Cortex of kidney (tissue), 1 donor: ENCODE measurements around the gene TIMM44.
"Not testable (repeated sequence)": the region's sequence is repeated elsewhere in the genome, so short reads cannot be mapped to it uniquely, and the experiment has no call there.

Experiments
- DNase-seq: peaks from one replicate; lab custom pipeline; 2025; lab: John Stamatoyannopoulos, UW

The TIMM44 gene

DNA sequence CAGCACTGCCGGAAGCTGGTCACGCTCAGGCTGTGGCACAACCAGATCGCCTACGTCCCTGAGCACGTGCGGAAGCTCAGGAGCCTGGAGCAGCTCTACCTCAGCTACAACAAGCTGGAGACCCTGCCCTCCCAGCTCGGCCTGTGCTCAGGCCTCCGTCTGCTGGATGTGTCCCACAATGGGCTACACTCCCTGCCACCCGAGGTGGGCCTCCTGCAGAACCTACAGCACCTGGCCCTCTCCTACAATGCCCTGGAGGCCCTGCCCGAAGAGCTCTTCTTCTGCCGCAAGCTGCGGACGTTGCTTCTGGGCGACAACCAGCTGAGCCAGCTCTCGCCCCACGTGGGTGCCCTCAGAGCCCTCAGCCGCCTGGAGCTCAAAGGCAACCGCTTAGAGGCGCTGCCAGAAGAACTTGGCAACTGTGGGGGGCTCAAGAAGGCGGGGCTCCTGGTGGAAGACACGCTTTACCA lies 43.0 kb downstream of the TIMM44 start:
- no peak for DNase-seq

- no peak for DNase-seq
These were observed 43.6 kb downstream of the TIMM44 start for GRCh38 chr19:7899751-7900378.

- DNase-seq, result no peak
These were observed 44.5 kb downstream of the TIMM44 start for GRCh38 chr19:7898967-7899366.

DNA sequence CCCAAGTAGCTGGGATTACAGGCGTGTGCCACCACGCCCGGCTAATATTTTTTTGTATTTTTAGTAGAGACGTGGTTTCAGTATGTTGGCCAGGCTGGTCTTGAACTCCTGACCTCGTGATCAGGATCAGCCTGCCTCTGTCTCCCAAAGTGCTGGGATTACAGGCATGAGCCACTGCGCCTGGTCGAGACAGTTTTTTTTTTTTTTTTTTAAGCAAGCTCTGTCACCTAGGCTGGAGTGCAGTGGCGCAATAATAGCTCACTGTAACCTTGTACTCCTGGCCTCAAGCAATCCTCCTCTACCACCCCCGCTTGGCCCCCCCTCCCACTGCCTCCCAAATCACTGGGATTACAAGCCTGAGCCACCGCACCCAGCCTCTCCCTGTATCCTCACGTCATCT lies 46.2 kb downstream of the TIMM44 start:
- DNase-seq, result no peak

GRCh38 chr19:7895565-7895964 lies 47.9 kb downstream of the TIMM44 start:
- no peak for DNase-seq

DNA sequence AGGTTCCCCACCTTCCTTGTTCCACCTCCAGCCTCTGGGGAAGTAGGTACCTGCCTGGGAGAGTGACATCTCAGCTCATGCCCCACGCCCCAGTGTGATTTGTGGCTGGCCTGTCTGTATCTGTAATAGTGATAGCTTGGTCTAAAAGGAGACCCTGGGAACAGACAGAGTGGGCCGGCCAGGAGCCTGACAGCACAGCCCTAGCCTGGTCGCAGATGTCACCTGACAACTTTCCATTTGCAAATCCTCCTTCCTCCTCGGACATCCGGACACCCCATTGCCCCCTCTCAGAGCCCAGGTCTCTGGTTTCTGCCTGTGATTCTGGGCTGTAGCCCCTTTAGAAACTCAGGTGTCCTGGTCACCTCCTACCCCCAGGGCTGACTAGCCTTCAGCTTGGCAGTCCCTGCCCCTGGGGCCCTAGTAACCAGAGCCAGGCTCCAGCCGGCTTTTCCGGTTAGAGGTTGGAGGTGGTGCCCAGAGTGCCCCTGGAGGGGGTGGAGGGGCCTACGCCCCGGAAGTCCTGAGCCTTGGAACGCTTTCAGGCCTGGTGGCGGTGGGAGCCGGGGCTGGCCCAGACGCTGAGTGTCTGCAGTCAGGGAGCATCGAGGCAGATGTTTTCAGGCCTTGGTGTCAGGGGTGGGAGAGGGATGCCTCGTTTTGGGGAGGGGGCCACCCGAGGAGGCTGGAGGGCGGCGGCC lies 48.7 kb downstream of the TIMM44 start:
- no peak for DNase-seq

DNA sequence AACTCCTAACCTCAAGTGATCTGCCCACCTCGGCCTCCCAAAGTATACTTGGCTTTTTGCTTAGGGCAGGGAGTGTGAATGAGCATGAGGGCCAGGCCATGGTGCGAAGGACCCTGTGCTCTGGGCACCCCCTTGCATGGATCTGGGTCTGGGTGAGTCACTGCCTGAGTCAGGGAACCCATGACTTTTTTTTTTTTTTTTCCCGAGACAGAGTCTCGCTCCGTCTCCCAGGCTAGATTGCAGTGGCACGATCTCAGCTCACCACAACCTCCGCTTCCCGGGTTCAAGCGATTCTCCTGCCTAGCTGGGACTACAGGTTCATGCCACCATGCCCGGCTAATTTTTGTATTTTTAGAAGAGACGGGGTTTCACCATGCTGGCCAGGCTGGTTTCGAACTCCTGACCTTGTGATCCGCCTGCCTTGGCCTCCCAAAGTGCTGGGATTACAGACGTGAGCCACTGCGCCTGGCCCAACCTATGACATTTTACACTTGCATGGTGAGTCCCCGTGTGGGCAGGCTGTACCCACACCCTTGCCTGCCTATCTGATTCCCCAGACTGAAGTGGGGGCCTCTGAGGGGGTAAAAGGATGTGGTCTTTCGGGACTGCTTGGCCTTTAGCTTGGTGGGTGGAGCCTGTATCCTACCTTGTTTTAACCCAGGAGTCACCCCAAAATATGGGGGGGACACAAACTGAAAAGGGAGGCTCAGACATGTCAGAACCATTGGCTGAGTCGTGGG lies 49.9 kb downstream of the TIMM44 start:
- DNase-seq, result not testable (repeated sequence)

GRCh38 chr19:7888826-7889217 lies 54.6 kb downstream of the TIMM44 start:
- no peak for DNase-seq

DNA sequence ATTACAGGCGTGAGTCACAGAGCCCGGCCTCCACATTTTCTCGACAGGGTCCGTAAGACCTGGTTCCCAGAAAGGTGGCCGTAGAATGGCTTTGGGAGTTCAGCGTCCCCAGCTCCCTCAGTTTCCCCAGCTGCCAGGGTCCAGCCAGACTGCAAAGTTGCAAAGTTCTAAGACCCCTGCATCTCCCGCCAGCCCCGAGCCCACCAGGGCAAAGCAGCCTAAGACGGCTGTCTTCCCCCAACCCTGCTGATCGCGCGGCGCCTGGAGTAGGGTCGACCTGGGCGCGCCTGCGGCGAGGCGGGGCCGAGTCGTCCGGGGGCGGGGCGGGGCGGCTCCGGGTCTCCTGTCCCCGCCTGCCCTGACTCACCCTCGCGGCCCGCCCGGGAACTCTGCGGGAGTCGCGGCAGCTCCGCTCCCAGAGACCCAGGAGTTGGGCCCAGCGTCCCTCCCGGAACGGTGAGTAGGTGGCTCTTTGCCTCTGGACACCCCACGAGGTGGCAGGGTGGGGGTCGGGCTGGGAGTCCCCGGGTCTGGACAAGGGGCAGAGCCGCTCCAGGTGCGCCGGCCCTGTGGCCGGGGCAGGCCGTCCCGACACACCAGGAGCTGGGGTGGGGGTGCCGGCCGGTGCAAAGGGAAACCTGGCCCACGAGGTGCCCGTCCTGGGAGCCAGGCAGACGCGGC lies 55.2 kb downstream of the TIMM44 start, which contains the start of gene LRRC8E:
Gene LRRC8E, plus strand, starts transcription at position 366 of the 681 bp plus-strand sequence. CDS start 7,094 bp downstream, outside the sequence.
- DNase-seq, result no peak

DNA sequence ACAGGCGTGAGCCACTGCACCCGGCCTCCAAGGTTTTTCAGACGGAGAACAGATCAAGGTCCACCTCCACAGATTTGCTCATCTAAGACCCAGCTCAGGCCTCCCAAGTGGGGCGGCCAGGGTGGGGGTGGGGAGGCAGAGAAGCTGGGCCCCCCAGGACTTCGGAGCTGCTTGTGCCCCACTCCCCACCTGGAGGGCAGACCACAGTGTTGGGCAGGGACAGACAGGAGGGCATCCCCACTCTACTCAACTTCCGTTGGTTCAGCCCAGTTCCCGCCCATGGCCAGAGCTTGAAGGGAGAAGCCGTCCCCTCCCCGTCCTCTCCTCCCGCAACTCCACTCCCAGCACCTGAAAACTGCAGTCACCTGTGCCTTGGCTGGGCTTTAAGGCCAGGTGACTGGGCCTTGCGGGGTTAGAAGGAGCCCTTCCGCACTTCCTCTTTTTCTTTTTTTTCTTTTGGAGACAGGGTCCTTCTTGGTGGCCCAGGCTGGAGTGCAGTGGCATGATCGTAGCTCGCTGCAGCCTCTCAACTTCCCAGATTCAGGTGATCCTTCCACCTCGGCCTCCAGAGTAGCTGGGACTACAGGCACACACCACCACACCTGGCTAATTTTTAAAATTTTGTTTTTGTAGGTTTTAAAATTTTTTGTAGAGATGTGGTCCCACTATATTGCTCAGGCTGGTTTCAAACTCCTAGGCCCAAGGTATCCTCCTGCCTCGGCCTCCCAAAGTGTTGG lies 55.9 kb downstream of the TIMM44 start:
- DNase-seq, result no peak

- no peak for DNase-seq
These were observed 57.6 kb downstream of the TIMM44 start for GRCh38 chr19:7885818-7886217.

DNA sequence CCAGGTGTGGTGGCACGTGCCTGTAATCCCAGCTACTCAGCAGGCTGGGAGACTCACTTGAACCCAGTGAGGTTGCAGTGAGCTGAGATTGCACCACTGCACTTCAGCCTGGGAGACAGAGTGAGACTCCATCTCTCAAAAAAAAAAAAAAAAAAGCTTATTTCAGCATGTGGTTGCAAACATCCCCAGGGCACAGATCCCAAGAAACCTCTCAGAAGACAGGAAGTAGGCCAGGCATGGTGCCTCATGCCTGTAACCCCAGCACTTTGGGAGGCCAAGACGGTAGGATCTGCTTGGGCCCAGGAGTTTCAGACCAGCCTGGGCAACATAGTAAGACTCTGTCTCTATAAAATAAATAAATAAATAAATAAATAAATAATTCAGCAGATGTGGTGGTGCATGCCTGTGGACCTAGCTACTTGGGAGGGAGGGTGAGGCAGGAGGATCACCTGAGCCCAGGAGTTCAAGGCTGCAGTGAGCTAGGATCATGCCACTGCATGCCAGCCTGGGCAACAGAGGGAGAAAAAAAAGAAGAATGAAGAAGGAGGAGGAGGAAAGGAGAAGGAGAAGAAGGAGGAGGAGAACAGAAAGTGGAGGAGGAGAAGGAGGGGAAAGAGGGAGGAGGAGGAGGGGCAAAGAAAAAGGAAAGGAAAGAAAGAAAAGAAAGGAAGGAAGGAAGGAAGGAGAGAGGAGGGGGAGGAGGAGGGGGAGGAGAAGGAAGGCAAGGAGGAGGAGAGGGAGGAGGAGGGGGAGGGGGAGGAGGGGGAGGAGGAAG lies 59.5 kb downstream of the TIMM44 start:
- DNase-seq, result no peak

DNA sequence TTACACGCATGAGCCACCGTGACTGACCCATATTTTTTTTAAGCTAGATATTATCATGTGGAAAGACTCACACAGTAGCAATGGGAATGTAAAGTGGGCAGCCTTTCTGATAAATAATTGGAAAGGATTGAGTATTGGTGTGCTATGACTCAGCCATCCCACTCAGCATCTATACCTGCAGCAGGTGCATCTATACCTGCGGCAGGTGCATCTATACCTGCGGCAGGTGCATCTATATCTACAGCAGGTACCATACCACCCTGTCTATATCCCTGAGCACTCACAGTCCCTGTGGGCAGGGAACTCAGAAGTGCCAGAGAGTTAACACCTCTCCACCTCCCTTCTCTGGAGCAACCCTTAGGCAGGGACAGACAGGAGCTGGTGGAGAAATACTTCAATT lies 60.4 kb downstream of the TIMM44 start:
- DNase-seq, result no peak

GRCh38 chr19:7881910-7882309 lies 61.6 kb downstream of the TIMM44 start:
- no peak for DNase-seq

- no peak for DNase-seq
These were observed 63.6 kb downstream of the TIMM44 start for GRCh38 chr19:7879836-7880235.

- no peak for DNase-seq
These were observed 64.2 kb downstream of the TIMM44 start for GRCh38 chr19:7879111-7879807.

DNA sequence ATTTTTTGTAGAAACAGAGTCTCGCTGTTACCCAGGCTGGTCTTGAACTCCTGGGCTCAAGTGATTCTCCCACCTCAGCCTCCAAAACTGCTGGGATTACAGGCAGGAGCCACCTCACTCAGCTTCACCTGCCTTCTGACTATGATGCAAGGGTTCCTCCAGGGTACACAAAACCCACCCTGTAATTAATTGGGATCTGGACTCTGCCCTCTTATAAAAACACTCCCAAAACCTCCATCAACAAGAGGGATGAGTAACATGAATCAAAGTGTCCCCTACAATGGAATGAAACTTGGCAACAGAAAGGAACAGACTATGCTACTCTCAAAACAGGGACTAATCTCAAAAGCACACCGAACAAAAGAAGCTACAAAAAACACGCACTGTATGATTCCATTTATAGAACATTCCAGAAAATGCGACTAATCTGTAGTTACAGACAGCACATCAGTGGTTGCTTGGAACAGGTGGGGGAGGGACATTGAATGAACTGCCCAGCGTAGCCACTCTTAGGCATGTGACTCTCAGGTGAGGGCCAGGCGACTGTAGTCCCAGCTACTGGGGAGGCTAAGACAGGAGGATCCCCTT lies 66.1 kb downstream of the TIMM44 start:
- no peak for DNase-seq
